Endodermal cell (in vitro differentiated cells): ENCODE data around the gene SH3BGRL3. TPM values are rescaled to one million over a fixed set of nuclear protein-coding genes. Genes with fewer than 3 reads are reported as not detected.
"Not testable (repeated sequence)": the region's sequence is repeated elsewhere in the genome, so short reads cannot be mapped to it uniquely, and the experiment has no call there.

Source experiments
- DNase-seq: peaks from one replicate; pipeline ENCODE4 v3.0.0-alpha.2; 2017
- H3K27ac ChIP-seq: 2 replicates; pipeline ENCODE4 v1.5.1; 2013; ENCODE audit warnings: mild to moderate bottlenecking, low read depth, low read length, moderate library complexity
- H3K27me3 ChIP-seq: 2 replicates; pipeline ENCODE4 v1.6.1; 2013; ENCODE audit warnings: mild to moderate bottlenecking, low read length, moderate library complexity; ENCODE audit not compliant: insufficient read depth, control insufficient read depth, poor library complexity, severe bottlenecking
- H3K36me3 ChIP-seq: 2 replicates; pipeline ENCODE4 v1.7.0; 2013; ENCODE audit warnings: mild to moderate bottlenecking, low read length, moderate library complexity; ENCODE audit not compliant: control insufficient read depth, insufficient read depth
- H3K4me1 ChIP-seq: one replicate; pipeline ENCODE4 v1.7.0; 2013; ENCODE audit warnings: low read length; ENCODE audit not compliant: control insufficient read depth, insufficient read depth
- H3K4me3 ChIP-seq: 2 replicates; pipeline ENCODE4 v1.5.1; 2013; ENCODE audit warnings: mild to moderate bottlenecking, low read length, moderate library complexity
- H3K9ac ChIP-seq: 2 replicates; pipeline ENCODE4 v1.6.1; 2013; ENCODE audit warnings: mild to moderate bottlenecking, low read length, moderate library complexity; ENCODE audit not compliant: poor library complexity, severe bottlenecking; ENCODE audit errors: extremely low read depth
- H3K9me3 ChIP-seq: 2 replicates; pipeline ENCODE4 v1.6.1; 2013; ENCODE audit warnings: mild to moderate bottlenecking, low read length, moderate library complexity; ENCODE audit not compliant: control insufficient read depth
- H3K27ac Mint-ChIP-seq: 2 replicates; pipeline ENCODE4 v1.8.0; 2020; ENCODE audit warnings: mixed read lengths
- H3K27me3 Mint-ChIP-seq: 2 replicates; pipeline ENCODE4 v1.8.0; 2021; ENCODE audit warnings: mild to moderate bottlenecking, mixed read lengths; ENCODE audit not compliant: insufficient read depth
- H3K36me3 Mint-ChIP-seq: 2 replicates; pipeline ENCODE4 v1.8.0; 2020; ENCODE audit warnings: low read depth, mixed read lengths
- H3K4me1 Mint-ChIP-seq: 2 replicates; pipeline ENCODE4 v1.8.0; 2020; ENCODE audit warnings: mixed read lengths
- H3K4me3 Mint-ChIP-seq: 2 replicates; pipeline ENCODE4 v1.8.0; 2020; ENCODE audit warnings: mild to moderate bottlenecking, moderate library complexity, mixed read lengths
- H3K9me3 Mint-ChIP-seq: 2 replicates; pipeline ENCODE4 v1.8.0; 2020; ENCODE audit warnings: mild to moderate bottlenecking, mixed read lengths
- WGBS, 2 experiments: methylation state at CpG; one replicate each; pipeline versions ENCODE4 v1.1.5 to v1.1.7; 2013; ENCODE audit warnings: missing lambda C conversion rate in 2 of 2, mixed read lengths in 1 of 2; ENCODE audit not compliant: insufficient coverage in 1 of 2, insufficient read length in 1 of 2; 5-methylcytosine and 5-hydroxymethylcytosine counted together
- total RNA-seq, 2 donors: library from RNA; stranded (reverse); fragmentation: NEBNext Ultra II Directional in 1 of 2; extraction: Animal tissue kit (Norgen Biotek cat#: 25700) in 1 of 2; gene quantifications; 2 replicates in 1 of 2; 3 replicates in 1 of 2; pipeline ENCODE4 v1.2.1, GENCODE V29; 2021
- TF ChIP-seq, protein P1 (sequence below): fragments of 200-600 bp; sonication (generic); conservative IDR thresholded peaks from 2 replicates; pipeline ENCODE4 v1.5.0; 2021; ENCODE audit warnings: antibody characterized with exemption, mild to moderate bottlenecking

The SH3BGRL3 gene
- total RNA-seq, 2 donors from 2014 or later = 119 to 132 TPM

DNA sequence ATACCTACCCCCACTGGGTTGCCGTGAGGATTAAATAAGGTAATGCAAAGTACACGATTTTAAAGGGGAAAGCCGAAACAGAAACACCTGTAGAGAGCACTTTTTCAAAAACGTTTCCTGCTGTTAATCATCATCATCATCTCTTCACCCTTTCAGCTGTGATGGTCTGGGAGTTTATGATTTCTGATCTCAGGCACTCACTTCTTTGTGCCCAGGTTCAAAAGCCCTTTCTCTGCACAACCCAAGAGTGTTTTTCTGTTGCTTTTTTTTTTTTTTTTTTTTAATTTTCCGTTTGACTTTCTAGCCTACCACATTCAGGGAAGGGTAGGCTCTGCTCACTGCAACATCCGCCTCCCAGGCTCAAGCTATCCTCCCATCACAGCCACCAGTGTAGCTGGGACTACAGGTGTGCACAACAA lies 27.5 kb downstream of the SH3BGRL3 start:
- H3K9ac ChIP-seq = peak overlapping the region; percentile 61
- H3K27me3 Mint-ChIP-seq = peaks cover 4% of the 10 kb centered on the region
- TF ChIP-seq, protein P1, sequence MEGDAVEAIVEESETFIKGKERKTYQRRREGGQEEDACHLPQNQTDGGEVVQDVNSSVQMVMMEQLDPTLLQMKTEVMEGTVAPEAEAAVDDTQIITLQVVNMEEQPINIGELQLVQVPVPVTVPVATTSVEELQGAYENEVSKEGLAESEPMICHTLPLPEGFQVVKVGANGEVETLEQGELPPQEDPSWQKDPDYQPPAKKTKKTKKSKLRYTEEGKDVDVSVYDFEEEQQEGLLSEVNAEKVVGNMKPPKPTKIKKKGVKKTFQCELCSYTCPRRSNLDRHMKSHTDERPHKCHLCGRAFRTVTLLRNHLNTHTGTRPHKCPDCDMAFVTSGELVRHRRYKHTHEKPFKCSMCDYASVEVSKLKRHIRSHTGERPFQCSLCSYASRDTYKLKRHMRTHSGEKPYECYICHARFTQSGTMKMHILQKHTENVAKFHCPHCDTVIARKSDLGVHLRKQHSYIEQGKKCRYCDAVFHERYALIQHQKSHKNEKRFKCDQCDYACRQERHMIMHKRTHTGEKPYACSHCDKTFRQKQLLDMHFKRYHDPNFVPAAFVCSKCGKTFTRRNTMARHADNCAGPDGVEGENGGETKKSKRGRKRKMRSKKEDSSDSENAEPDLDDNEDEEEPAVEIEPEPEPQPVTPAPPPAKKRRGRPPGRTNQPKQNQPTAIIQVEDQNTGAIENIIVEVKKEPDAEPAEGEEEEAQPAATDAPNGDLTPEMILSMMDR = no peak
- no peak for DNase-seq
- no peaks in the 10 kb centered on the region for H3K36me3 ChIP-seq
- no peaks in the 10 kb centered on the region for H3K9me3 Mint-ChIP-seq
- H3K27ac Mint-ChIP-seq = no peak overlapping the region
- H3K4me1 Mint-ChIP-seq = peaks cover 21% of the 10 kb centered on the region
- H3K4me3 Mint-ChIP-seq = peak overlapping the region; percentile 90
- 74 to 86% methylated on average over 1 to 6 of the region's 6 CpGs for WGBS, 2 experiments
- H3K36me3 Mint-ChIP-seq = no peaks in the 10 kb centered on the region
- no peak overlapping the region for H3K27ac ChIP-seq
- no peaks in the 10 kb centered on the region for H3K27me3 ChIP-seq
- H3K4me3 ChIP-seq = peak overlapping the region; percentile 82
- H3K9me3 ChIP-seq = no peaks in the 10 kb centered on the region
- no peaks in the 10 kb centered on the region for H3K4me1 ChIP-seq

DNA sequence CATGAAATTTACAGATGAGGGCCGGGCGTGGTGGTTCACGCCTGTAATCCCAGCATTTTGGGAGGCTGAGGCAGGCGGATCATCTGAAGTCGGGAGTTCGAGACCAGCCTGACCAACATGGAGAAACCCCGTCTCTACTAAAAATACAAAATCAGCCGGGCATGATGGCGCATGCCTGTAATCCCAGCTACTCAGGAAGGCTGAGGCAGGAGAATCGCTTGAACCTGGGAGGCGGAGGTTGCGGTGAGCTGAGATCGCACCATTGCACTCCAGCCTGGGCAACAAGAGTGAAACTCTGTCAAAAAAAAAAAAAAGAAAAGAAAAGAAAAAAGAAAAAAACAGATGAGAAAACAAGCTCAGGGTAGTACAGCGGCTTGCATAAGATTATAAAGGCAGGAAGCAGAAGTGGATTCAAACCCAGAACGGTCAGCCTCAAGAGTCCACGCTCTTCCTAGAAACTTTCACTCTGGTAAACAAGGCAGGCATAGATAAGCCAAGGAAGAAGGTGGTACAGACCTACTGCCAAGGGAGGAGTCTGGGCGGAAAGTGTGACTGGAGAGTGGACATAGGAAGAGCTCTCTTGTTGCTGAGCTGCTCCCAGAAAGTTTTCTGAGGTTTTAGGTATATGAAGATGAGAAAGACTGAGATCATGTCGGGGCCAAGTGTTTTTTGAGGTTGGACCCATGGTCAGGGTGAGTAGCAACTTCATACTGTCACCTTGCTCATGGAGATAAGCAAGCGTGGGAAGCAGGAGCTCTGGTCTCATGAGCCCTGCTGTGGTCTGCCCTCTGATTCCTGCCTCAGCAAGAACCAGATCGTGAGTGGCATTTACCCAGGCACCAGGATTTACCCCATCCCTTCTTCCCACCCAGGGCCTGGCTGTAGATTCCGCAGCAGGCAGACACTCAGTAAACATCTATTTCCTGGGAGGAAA lies 28.3 kb downstream of the SH3BGRL3 start:
- WGBS, 2 experiments = 86 to 89% methylated on average over 13 to 21 of the region's 21 CpGs
- H3K27ac ChIP-seq, H3K4me3 ChIP-seq, H3K27ac Mint-ChIP-seq, H3K9me3 ChIP-seq, H3K4me3 Mint-ChIP-seq, H3K36me3 Mint-ChIP-seq, H3K27me3 ChIP-seq, H3K9ac ChIP-seq, H3K9me3 Mint-ChIP-seq, DNase-seq, H3K4me1 ChIP-seq, H3K36me3 ChIP-seq, H3K27me3 Mint-ChIP-seq: not testable (repeated sequence)
- H3K4me1 Mint-ChIP-seq = peaks cover 21% of the 10 kb centered on the region

DNA sequence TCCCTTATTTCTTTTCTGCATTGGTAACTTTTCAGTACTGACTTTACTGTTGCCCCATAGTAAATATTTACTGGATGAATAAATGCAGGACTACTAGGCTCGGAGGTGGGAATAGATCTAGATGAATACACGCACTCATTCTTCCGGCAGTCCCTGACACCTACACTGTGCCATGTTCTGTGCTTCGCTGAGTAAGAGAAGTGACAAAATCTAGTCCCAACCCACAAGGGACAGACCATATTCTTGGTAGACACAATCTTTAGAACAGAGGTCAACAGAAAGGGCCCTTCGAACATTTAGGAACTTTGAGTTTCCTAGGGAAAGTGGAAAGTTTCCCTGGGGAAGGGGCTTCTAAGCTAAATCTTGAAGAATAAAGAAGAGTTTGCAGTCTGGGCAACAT lies 34.6 kb downstream of the SH3BGRL3 start:
- Histone ChIP-seq H3K27ac (no peak overlapping the region), H3K4me1 (no peaks in the 10 kb centered on the region), H3K9ac (no peak overlapping the region), H3K36me3 (no peaks in the 10 kb centered on the region), H3K4me3 (no peak overlapping the region), H3K27me3 (no peaks in the 10 kb centered on the region), H3K9me3 (no peaks in the 10 kb centered on the region)
- no peaks in the 10 kb centered on the region for H3K36me3 Mint-ChIP-seq
- TF ChIP-seq, protein P1 = no peak
- 92 to 94% methylated on average over 3 to 5 of the region's 5 CpGs for WGBS, 2 experiments
- H3K9me3 Mint-ChIP-seq = no peaks in the 10 kb centered on the region
- peaks cover 8% of the 10 kb centered on the region for H3K27me3 Mint-ChIP-seq
- H3K4me3 Mint-ChIP-seq = no peak overlapping the region
- H3K27ac Mint-ChIP-seq = no peak overlapping the region
- DNase-seq = no peak
- H3K4me1 Mint-ChIP-seq = peaks cover 15% of the 10 kb centered on the region
